ENCODE measurements around the gene DND1.
"Not testable (repeated sequence)": the region's sequence is repeated elsewhere in the genome, so short reads cannot be mapped to it uniquely, and the experiment has no call there.

The DND1 gene

GRCh38 chr5:140672455-140673186, 755 bp downstream of the DND1 start:
- DNase-seq (ENCODE audit: low read depth): no peak

- DNase-seq (ENCODE audit: low read depth): no peak
These were observed 1.8 kb downstream of the DND1 start for GRCh38 chr5:140671472-140672125.

- not testable (repeated sequence) for DNase-seq (ENCODE audit: low read depth)
These were observed 2.3 kb downstream of the DND1 start for GRCh38 chr5:140671035-140671434.

DNA sequence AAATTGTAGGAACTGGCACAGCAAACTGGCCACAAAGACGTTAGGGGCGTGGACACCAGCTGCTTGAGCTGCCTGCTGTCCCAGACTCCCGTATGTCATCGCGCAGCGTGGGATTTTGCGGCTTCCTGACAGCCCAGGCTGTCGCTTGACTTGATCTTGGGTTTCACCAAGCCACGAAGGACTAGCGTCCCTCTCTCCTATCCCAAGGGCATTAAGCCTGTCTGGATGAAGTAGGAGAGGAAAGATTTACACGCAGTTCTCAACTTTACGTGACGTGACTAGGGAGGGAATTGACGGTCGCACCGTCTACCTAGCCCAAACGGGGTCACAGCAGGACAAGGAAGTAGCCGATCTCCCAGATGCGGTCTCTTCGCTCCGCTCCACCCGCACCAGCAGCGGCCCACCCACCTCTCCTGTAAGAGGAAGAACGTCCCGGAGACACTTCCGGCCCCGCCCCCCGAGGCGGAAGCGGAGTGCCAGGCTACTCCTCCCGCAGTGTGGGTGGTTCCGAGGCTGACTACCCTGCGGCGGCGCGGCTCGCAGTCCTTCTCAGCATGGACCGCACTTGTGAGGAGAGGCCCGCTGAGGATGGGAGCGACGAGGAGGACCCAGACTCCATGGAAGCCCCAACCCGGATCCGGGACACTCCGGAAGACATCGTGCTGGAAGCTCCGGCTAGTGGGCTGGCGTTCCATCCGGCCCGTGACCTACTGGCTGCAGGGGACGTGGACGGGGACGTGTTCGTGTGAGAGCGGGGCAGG, 8.8 kb downstream of the DND1 start, which contains the start of gene WDR55:
WDR55 (plus strand) TSS at position 546 of the 761 bp plus-strand sequence; CDS start at position 555, 9 bp downstream.
- DNase-seq (ENCODE audit: low read depth): peak; percentile 96

DNA sequence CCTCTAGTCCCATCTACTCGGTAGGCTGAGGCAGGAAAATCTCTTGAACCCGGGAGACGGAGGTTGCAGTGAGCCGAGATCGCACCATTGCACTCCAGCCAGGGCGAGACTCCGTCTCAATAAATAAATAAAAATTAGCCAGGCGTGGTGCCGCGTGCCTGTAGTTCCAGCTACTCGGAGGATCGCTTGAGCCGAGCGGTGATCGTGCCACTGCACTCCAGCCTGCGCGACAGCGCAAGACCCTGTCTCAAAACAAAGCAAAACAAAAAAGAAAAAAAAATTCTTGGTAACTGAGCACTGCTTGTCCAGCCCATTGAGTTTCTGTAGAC, 9.4 kb downstream of the DND1 start:
- DNase-seq (ENCODE audit: low read depth): no peak

GRCh38 chr5:140660371-140660770, 13.0 kb downstream of the DND1 start:
- not testable (repeated sequence) for DNase-seq (ENCODE audit: low read depth)

DNA sequence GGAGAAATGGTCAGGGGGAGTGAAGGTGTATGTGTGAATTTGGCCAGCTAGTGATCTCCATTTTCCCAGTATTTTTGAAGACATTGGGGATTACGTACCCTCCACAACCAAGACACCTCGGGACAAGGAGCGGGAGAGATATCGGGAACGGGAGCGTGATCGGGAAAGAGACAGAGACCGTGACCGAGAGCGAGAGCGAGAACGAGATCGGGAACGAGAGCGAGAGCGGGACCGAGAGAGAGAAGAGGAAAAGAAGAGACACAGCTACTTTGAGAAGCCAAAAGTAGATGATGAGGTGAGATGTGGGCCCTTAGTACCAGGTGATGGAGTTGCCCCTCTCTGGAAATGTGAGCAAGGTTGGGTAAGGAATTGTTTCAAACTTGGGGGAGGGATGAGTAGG, 14.5 kb downstream of the DND1 start:
- DNase-seq (ENCODE audit: low read depth): no peak

DNA sequence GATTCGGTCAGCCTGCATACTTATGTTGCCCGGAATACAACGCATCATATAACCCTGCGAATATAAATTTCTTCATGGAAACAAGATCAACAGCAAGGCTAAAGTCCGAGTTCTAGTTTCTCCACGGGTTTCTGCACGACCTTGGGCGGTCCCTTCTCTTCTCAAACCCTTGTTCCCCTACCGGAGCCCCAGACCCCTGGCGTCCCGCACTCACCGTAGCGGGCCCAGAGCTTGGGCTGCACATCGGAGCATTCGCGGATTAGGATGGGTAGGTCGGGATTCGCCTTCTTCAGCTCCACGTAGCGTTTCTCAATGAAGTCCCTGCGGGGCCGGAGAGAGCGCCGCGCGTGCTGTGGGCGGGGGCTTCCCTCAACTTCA, 26.3 kb downstream of the DND1 start:
- DNase-seq (ENCODE audit: low read depth): no peak

GRCh38 chr5:140642718-140643117, 30.7 kb downstream of the DND1 start:
- no peak for DNase-seq (ENCODE audit: low read depth)

DNA sequence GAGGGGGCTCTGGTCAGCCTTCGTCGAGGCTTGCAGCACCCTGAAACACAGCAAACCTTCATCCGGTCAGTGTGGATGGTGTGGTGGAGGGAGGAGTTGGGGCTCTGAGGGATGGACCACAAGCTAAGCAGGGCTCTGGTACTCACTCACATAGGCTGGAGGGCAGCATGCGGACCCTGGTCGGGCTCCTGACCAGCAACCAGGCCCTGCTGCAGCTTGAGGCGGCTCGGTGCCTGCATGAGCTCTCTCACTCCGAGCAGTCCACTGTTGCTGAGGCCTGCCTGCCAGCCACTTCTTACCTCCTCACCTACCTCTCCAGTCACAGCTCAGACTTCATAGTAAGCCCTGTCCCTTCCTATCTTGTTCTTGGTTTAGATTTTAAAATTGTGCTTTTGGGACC, 31.7 kb downstream of the DND1 start:
- no peak for DNase-seq (ENCODE audit: low read depth)

- DNase-seq (ENCODE audit: low read depth): peak; percentile 97
These were observed 34.0 kb downstream of the DND1 start, which contains the start of gene TMCO6 for GRCh38 chr5:140639148-140639981. TSS of gene TMCO6 (plus strand) at chr5:140639451. CDS start at chr5:140639528, 77 bp downstream.

DNA sequence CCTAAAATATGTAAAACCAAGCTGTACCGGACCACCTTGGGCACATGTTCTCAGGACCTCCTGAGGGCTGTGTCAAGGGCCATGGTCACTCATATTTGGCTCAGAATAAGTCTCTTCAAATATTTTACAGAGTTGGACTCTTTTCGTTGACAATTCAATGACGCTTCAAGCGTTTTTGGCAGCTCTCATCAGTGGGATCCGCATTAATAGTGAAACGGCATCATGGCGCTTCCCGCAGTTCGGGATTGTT, 34.6 kb downstream of the DND1 start:
- not testable (repeated sequence) for DNase-seq (ENCODE audit: low read depth)

DNA sequence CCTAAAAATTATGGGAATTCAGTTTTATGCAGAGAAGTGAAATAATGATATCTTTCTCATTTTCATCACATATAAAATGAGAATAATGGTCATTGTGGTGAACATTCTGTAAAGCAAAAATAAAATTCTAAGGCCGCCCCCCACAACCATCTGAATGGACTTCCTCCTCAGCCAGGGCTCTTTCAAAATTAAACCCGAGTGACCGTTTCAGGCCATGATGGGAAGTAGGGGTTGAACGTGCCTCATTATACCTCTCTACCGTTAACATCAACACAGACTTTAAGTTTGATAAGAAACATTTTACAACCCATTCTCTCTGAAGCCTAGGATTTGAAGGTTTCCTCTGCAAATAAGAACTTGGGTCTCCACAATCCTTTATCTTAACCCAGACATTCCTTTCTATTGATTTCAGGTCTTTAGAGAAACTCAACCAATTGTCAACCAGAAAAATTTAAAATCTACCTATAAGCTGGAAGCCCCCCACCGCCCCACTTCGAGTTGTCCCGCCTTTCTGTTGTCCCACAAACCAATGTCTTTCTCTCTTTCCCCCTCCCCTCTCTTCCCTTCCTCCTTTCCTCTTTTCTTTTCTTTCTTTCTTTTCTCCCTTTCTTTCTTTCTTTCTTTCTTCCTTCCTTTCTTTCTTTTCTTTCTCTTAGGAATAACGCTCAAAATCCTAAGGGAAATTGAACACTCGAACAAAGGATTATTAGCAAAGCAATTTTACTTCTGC, 35.8 kb downstream of the DND1 start:
- DNase-seq (ENCODE audit: low read depth): no peak

GRCh38 chr5:140635291-140636257, 37.8 kb downstream of the DND1 start:
- DNase-seq (ENCODE audit: low read depth): no peak

GRCh38 chr5:140634103-140634502, 39.3 kb downstream of the DND1 start:
- no peak for DNase-seq (ENCODE audit: low read depth)

DNA sequence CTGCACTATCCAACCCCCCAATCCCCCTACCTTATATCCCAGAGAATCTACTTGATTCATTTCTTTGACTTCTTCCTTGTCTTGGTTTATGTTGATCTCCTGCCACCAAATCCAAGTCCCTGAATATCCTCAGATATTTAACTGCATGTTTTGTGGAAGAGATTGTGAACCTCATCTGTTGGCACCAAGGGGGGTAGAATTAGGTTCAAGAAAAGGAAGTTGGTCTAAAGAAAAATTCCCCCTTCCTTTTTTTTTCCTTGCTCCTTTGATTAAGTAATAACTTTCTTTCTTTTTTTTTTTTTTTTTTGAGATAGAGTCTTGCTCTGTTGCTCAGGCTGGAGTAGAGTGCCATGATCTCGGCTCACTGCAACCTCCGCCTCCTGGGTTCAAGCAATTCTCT, 39.9 kb downstream of the DND1 start:
- no peak for DNase-seq (ENCODE audit: low read depth)

DNA sequence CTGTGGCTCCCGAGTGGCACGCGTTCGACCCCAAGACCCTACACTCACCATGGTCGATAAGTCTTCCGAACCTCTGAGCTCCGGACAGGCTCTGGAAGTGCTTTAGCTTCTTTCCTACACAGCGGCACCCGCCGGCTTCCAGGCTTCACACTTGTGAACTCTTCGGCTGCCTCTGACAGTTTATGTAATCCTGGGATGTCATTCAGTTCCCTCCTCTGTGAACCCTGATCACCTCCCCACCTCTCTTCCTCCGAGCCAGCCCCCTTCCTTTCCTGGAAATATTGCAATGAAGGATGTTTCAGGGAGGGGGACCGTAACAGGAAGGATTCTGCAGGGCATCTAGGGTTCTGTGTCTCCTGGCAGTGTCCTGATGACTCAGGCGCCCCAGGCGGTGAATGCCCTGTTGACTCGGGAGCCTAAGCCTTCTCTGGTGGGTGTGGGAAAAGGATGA, 40.3 kb downstream of the DND1 start, which contains the start of gene CD14:
CD14 (minus strand) TSS at position 155 of the 451 bp plus-strand sequence; CDS start at position 51, 104 bp downstream.
- DNase-seq (ENCODE audit: low read depth): no peak

- DNase-seq (ENCODE audit: low read depth): peak; percentile 26
These were observed 40.9 kb downstream of the DND1 start for GRCh38 chr5:140632366-140633020.

GRCh38 chr5:140631831-140632365, 41.5 kb downstream of the DND1 start:
- DNase-seq (ENCODE audit: low read depth): no peak

All from stimulated activated CD8-positive, alpha-beta memory T cell treated with anti-CD3 and anti-CD28 coated beads, Interleukin-4, amount 100 ng/mL, for 24 hours (primary cell).